BE2C (cell line): ENCODE measurements around the gene ARVCF.

Source experiments
- DNase-seq: peaks from one replicate; pipeline ENCODE4 v3.0.0-alpha.2; 2020
- H3K27me3 ChIP-seq: fragments of 250-450 bp; sonication (Bioruptor Pico); 2 replicates; pipeline ENCODE4 v1.5.1; 2020; ENCODE audit warnings: mild to moderate bottlenecking
- H3K36me3 ChIP-seq: fragments of 250-450 bp; sonication (Bioruptor Pico); 2 replicates; pipeline ENCODE4 v1.5.1; 2020; ENCODE audit warnings: mild to moderate bottlenecking
- H3K4me1 ChIP-seq: fragments of 250-450 bp; sonication (Bioruptor Pico); 2 replicates; pipeline ENCODE4 v1.5.1; 2020
- H3K4me3 ChIP-seq: 2 replicates; pipeline ENCODE4 v1.5.1; 2011; ENCODE audit warnings: low read depth, low read length
- H3K9me3 ChIP-seq: fragments of 250-450 bp; sonication (Bioruptor Pico); 2 replicates; pipeline ENCODE4 v1.5.1; 2020
- TF ChIP-seq, protein P1 (sequence below): IDR thresholded peaks from 2 replicates; pipeline ENCODE4 v1.5.1; 2012; ENCODE audit warnings: mild to moderate bottlenecking, low read depth, low read length

ARVCF gene

GRCh38 chr22:20033045-20033706, 16.6 kb upstream of the ARVCF start:
- no peaks in the 10 kb centered on the region for H3K9me3 ChIP-seq
- no peak for DNase-seq
- H3K36me3 ChIP-seq = no peaks in the 10 kb centered on the region
- no peak overlapping the region for H3K4me3 ChIP-seq
- H3K27me3 ChIP-seq = no peaks in the 10 kb centered on the region
- H3K4me1 ChIP-seq = peaks cover 8% of the 10 kb centered on the region; the same call in 1 of the 2 replicates
- TF ChIP-seq, protein P1, sequence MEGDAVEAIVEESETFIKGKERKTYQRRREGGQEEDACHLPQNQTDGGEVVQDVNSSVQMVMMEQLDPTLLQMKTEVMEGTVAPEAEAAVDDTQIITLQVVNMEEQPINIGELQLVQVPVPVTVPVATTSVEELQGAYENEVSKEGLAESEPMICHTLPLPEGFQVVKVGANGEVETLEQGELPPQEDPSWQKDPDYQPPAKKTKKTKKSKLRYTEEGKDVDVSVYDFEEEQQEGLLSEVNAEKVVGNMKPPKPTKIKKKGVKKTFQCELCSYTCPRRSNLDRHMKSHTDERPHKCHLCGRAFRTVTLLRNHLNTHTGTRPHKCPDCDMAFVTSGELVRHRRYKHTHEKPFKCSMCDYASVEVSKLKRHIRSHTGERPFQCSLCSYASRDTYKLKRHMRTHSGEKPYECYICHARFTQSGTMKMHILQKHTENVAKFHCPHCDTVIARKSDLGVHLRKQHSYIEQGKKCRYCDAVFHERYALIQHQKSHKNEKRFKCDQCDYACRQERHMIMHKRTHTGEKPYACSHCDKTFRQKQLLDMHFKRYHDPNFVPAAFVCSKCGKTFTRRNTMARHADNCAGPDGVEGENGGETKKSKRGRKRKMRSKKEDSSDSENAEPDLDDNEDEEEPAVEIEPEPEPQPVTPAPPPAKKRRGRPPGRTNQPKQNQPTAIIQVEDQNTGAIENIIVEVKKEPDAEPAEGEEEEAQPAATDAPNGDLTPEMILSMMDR = no peak

DNA sequence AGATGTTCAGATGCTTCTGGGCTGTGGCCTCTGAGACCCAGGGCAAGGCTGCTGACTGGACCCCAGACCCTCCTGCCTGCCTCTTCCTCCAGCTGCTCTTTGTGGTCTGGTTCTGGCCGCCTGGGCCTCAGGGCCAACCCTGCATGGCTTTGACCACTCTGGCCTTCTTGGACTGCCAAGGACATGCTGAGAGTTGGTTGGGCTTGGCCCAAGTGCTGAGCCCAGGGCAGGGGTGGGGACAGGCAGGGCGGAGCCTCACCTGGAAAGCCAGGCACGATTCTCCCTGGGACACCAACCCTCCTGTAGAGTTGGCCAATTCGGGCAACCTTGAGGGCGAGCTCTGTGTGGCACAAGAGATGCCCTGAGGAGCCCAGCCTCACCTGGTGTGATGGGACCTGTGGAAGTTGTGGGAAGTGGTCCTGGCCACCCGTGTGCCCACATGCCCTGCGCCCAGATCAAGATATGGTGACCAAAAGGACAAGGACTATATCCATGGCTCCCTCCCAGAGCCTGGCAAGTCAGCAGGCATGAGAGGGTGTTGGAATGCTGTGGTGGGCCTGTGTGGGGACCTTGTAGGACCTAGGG, 15.9 kb upstream of the ARVCF start:
- DNase-seq = no peak
- no peaks in the 10 kb centered on the region for H3K27me3 ChIP-seq
- no peaks in the 10 kb centered on the region for H3K9me3 ChIP-seq
- H3K4me1 ChIP-seq = peaks cover 2% of the 10 kb centered on the region; the same call in 1 of the 2 replicates
- no peak overlapping the region for H3K4me3 ChIP-seq
- H3K36me3 ChIP-seq = no peaks in the 10 kb centered on the region
- TF ChIP-seq, protein P1 = no peak

DNA sequence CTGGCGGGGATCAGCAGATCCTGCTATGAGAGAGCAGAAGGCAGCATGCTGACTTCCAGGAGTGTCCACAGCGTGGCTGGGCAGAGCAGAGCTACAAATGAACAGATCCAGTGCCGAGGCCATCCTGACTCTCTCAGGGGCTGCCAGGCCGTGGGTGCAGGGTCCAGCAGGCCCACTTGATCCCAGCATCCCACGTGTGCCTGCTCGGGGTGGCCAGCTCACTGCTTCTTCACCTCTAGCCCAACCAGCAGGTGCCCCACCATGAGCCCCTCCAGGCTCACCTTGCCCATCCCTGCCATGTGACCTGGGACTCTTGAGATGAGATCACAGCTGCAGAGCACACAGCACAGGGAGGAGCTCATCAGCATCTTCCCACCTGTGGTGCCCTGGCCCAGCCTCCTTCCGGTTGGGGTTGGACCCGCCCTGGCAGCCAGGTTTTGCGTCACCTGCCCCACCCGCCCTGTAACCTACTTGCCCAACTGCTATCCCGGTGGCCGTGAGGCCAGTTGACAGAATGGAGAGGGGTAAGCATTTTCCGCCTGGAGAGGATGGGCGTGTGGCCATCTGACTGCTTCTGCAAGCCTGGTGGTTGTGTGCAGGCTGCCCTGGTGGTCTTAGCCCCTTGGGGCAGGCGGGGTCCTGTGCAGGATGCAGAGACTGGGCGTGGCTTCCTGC, 15.2 kb upstream of the ARVCF start:
- Histone ChIP-seq H3K4me1 (no peaks in the 10 kb centered on the region), H3K27me3 (no peaks in the 10 kb centered on the region), H3K36me3 (no peaks in the 10 kb centered on the region), H3K4me3 (no peak overlapping the region), H3K9me3 (no peaks in the 10 kb centered on the region)
- DNase-seq = no peak
- TF ChIP-seq, protein P1 = no peak

DNA sequence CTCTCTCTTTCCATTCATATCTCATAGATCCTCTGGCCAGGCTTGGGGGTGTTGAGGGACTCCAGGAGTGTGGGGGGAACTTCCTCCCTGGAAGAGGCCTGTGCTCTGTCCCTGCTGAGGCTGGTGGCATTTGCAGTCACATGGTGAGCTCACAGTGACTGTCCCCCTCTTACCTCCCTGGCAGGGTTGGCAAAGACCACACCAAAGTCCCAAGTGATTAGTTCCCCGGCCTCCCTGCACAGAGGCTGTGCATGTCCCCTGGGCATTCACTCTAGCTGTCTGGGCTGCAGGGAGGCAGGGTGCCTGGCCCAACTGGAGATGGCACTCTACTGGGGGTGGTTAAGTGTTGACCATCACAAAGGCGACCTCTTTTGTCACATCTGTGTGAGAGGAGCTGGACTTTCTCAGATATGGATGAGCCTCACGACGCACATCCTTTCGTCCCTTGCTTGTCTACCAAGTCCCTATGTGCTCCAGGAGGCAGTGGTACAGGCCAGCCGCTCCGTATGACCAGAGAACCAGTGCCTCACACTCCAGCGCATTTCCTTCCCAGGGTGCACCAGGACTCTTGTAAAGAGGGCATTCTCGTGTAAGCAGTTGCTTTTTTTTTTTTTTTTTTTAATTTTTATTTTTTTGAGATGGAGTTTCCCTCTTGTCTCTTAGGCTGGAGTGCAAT, 13.1 kb upstream of the ARVCF start:
- H3K9me3 ChIP-seq = no peaks in the 10 kb centered on the region
- TF ChIP-seq, protein P1 = no peak
- no peaks in the 10 kb centered on the region for H3K36me3 ChIP-seq
- DNase-seq = no peak
- H3K4me1 ChIP-seq = no peaks in the 10 kb centered on the region
- no peaks in the 10 kb centered on the region for H3K27me3 ChIP-seq
- H3K4me3 ChIP-seq = no peak overlapping the region

GRCh38 chr22:20028855-20029549, 12.4 kb upstream of the ARVCF start:
- Histone ChIP-seq H3K4me1 (no peaks in the 10 kb centered on the region), H3K27me3 (no peaks in the 10 kb centered on the region), H3K4me3 (no peak overlapping the region), H3K9me3 (no peaks in the 10 kb centered on the region), H3K36me3 (no peaks in the 10 kb centered on the region)
- DNase-seq = no peak
- TF ChIP-seq, protein P1 = no peak
